G401 (cell line): Measurements from ENCODE around the gene FAM200B. TPM values are rescaled to one million over a fixed set of nuclear protein-coding genes. Genes with fewer than 3 reads are reported as not detected.

Experiments used
- DNase-seq: peaks from one replicate; pipeline ENCODE4 v3.0.0-alpha.2; 2015; ENCODE audit warnings: low spot score
- in situ Hi-C: cut with HindIII; loops from 2 replicates; pipeline ENCODE4 v1.10.0; 2016; ENCODE audit warnings: low sequenced_read_pairs, mixed read lengths
- total RNA-seq: library from RNA; depleted of rRNA; stranded (reverse); fragments of >200 nt; shearing (Covaris generic); gene quantifications from 2 replicates; pipeline ENCODE4 v1.2.3, GENCODE V29; 2014

Gene FAM200B
- total RNA-seq, 1 experiment from 2014 or later: 27.6 TPM

GRCh38 chr4:15691346-15692135 is 9.9 kb downstream of the FAM200B start:
- in situ Hi-C loops: no loop called here

GRCh38 chr4:15692602-15693001 is 11.0 kb downstream of the FAM200B start:
- in situ Hi-C loops: no loop called here
- DNase-seq: no peak

More at GRCh38 chr4:15691346-15692135, 9.9 kb downstream of the FAM200B start:
- DNase-seq: no peak

- DNase-seq: no peak
- in situ Hi-C loops: no loop called here
These were observed 12.8 kb downstream of the FAM200B start for GRCh38 chr4:15694431-15694830.

- DNase-seq: no peak
These were observed 13.6 kb downstream of the FAM200B start for GRCh38 chr4:15695240-15695699.

GRCh38 chr4:15695729-15696128 is 14.1 kb downstream of the FAM200B start:
- in situ Hi-C loops: no loop called here
- no peak for DNase-seq

More at GRCh38 chr4:15695240-15695699, 13.6 kb downstream of the FAM200B start:
- in situ Hi-C loops: no loop called here

GRCh38 chr4:15696866-15697265 is 15.2 kb downstream of the FAM200B start:
- DNase-seq: no peak
- in situ Hi-C loops: no loop called here

- in situ Hi-C loops: no loop called here
- DNase-seq: no peak
These were observed 21.3 kb downstream of the FAM200B start, which contains the start of gene BST1 for GRCh38 chr4:15702941-15703403. Gene BST1 (plus strand): TSS chr4:15703065. CDS start chr4:15703145, 80 bp downstream.

- DNase-seq: no peak
- in situ Hi-C loops: no loop called here
These were observed 21.8 kb downstream of the FAM200B start for GRCh38 chr4:15703439-15703838.

- in situ Hi-C loops: no loop called here
These were observed 22.5 kb downstream of the FAM200B start for GRCh38 chr4:15704129-15704528.

GRCh38 chr4:15706646-15707362 is 25.2 kb downstream of the FAM200B start:
- in situ Hi-C loops: no loop called here

More at GRCh38 chr4:15704129-15704528, 22.5 kb downstream of the FAM200B start:
- no peak for DNase-seq

GRCh38 chr4:15707363-15707715 is 25.7 kb downstream of the FAM200B start:
- DNase-seq: no peak
- in situ Hi-C loops: no loop called here

More at GRCh38 chr4:15706646-15707362, 25.2 kb downstream of the FAM200B start:
- no peak for DNase-seq

- no peak for DNase-seq
- in situ Hi-C loops: no loop called here
These were observed 30.1 kb downstream of the FAM200B start for GRCh38 chr4:15711762-15712161.

GRCh38 chr4:15712214-15712613 is 30.6 kb downstream of the FAM200B start:
- DNase-seq: no peak
- in situ Hi-C loops: no loop called here

- DNase-seq: no peak
- in situ Hi-C loops: no loop called here
These were observed 32.5 kb downstream of the FAM200B start for GRCh38 chr4:15714141-15714540.

- in situ Hi-C loops: no loop called here
- DNase-seq: no peak
These were observed 33.2 kb downstream of the FAM200B start for GRCh38 chr4:15714646-15715435.

- DNase-seq: no peak
- in situ Hi-C loops: no loop called here
These were observed 34.5 kb downstream of the FAM200B start for GRCh38 chr4:15716115-15716514.

- DNase-seq: no peak
- in situ Hi-C loops: no loop called here
These were observed 35.5 kb downstream of the FAM200B start for GRCh38 chr4:15717086-15717485.

GRCh38 chr4:15717657-15718416 is 36.2 kb downstream of the FAM200B start:
- in situ Hi-C loops: no loop called here
- DNase-seq: no peak

- DNase-seq: no peak
- in situ Hi-C loops: no loop called here
These were observed 36.8 kb downstream of the FAM200B start for GRCh38 chr4:15718465-15718864.
